Measurements from ENCODE around the gene ERC2.
"Not testable (repeated sequence)": the region's sequence is repeated elsewhere in the genome, so short reads cannot be mapped to it uniquely, and the experiment has no call there.

Gene ERC2

GRCh38 chr3:55880357-55880756 is 587.9 kb downstream of the ERC2 start:
- DNase-seq (ENCODE audit: low read depth): no peak

DNA sequence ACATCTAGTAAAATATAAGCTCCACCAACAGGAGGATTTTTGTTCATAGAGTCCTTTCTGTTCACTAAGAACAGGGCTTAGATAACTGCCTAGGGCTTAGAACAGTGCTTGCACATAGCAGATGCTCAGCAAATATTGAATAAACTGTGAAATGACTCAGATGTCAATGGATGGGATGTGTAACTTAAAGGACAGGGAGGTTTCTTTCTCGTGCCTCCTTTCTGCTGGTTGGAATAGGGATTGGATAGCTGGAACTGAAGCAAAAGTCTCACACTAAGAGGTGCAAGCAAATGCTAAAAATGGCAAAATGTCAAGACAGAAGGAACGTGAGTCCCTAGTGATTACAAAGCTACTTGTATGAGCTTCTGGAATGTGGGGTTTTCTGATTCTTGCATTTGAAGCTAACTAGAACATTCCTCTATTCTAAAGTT is 588.4 kb downstream of the ERC2 start:
- DNase-seq (ENCODE audit: low read depth): no peak

DNA sequence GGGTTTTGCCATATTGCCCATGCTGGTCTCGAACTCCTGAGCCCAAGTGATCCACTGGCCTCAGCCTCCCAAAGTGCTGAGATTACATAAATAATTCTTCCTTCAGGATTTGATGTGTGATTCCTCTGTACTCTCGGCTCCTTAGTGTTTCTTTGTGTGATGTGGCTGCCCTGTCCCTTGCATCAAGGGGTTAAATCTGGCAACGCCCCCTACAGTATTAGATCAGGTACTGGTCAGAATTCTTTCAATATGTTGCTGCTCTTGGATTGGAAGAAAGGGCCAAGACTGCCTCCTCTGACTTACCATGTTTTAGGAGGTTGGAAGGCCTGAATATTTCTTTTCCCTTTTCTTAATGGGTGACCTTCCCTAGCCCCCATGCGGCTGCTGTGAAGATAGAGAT is 590.6 kb downstream of the ERC2 start:
- no peak for DNase-seq (ENCODE audit: low read depth)

DNA sequence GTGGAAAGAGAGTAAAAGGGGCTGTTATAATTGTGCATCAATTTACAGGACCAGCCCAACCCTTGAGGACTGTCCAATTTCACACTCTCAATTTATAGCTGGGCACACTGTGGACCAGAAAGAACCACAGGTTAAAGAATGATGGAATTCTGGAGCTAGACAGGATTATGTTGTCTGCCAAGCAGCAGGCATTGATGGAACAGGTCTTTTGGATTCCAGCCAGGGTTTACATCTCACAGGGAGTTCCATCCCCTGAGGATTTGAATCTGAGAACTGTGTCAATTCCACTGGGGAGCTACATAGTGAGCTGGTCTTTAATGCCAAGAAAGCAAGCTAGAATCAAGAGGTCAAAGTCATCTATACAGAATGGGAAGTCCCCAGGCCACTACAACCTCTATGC is 591.7 kb downstream of the ERC2 start:
- DNase-seq (ENCODE audit: low read depth): no peak

GRCh38 chr3:55875113-55875512 is 593.2 kb downstream of the ERC2 start:
- DNase-seq (ENCODE audit: low read depth): no peak

GRCh38 chr3:55873523-55874254 is 594.6 kb downstream of the ERC2 start:
- no peak for DNase-seq (ENCODE audit: low read depth)

DNA sequence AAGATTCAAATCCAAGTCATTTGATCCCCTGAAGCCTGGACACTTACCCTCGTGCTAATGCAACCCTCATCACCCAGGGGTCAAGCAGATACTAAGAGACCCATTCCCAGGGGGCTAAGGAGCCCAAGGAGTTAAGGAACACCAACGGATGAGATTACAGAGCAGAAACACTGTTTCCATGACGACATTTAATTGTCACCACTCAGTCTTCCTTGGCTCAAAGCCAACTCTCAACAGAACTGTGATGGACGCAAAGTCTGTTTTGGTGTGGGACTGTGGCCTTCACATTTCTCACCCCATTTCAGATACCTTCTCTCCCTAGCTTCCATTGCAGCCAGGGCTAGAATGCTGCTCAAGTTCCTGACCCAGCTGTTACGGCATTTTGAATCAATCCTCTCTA is 597.7 kb downstream of the ERC2 start:
- no peak for DNase-seq (ENCODE audit: low read depth)

GRCh38 chr3:55868347-55868746 is 599.9 kb downstream of the ERC2 start:
- DNase-seq (ENCODE audit: low read depth): no peak

DNA sequence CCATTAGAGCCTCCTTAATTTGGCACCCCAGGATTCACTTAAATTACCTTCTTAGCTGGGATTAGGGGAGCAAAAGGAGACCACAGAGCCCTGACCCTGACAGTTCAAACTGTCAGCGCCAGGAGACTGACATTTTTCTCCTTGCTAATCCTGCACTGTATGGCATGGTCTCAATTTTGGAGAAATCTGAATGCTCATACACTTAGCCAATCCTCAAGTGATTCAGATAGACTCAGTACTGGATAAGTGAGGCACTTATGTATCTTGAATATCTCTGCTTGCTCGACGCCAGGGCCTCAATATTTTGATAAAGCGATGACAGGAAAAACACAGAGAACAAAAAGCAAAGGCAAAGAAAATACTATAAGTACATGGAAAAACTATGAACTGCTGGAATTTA is 605.2 kb downstream of the ERC2 start:
- DNase-seq (ENCODE audit: low read depth): no peak

- no peak for DNase-seq (ENCODE audit: low read depth)
Measured at GRCh38 chr3:55860049-55860721, 608.1 kb downstream of the ERC2 start.

DNA sequence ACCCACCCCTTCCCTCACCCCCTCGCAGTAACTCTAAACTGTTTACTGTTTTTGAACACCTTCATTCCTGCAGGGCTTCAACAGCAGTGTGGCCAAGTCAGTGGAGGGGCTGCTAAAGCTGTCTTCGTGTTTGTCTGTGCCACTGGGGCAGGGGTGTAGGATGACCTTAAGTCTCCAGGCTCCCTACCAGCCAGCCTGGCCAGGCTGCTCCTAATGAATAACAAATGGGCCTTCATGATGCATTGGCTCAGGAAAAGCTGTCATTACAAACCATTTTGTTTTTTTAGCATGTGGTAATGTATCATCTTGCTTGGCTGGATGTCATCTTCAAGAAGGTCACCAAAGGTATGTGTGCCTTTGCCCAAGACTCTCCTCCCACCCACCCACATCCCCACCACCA is 609.0 kb downstream of the ERC2 start:
- no peak for DNase-seq (ENCODE audit: low read depth)

DNA sequence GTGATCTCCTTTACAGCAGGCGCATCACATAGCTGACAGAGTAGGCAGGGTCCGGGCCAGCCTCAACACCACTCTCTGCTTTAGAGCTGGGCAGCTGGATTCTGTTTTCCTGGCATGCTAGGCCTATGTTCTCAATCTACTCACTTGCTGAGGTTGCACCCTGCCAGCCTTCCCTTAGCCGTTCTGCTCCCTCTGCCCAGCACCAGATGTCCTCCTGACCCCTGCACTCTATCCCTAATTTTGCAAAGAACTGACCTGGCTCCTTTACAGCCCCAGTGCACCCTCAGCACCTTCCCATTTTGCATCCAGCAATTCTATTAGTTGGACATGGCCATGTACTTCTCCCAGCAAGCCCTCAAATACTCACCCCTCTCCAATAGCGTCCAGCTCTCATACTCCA is 609.5 kb downstream of the ERC2 start:
- DNase-seq (ENCODE audit: low read depth): no peak

- no peak for DNase-seq (ENCODE audit: low read depth)
Measured at GRCh38 chr3:55858302-55858701, 610.0 kb downstream of the ERC2 start.

GRCh38 chr3:55857633-55858032 is 610.6 kb downstream of the ERC2 start:
- no peak for DNase-seq (ENCODE audit: low read depth)

GRCh38 chr3:55855311-55855710 is 613.0 kb downstream of the ERC2 start:
- no peak for DNase-seq (ENCODE audit: low read depth)

DNA sequence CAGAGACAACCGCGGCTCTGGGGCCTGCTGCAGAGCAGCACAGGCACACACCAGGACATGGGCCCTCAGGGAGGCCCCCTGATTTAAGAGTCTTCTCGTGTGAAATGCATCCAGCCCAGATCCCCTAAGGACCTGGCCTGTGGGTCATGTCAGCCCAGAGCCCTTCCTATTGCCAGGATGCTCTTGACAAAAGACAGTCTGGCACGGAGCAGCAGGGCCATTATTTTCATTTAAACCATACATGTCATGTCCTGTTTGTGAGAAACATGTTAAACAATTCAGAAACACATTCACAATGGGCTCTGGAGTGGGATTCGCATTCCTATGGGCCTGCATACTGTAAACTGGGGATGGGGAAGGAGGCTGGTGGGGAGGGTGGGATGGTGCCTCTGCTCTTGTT is 613.8 kb downstream of the ERC2 start:
- DNase-seq (ENCODE audit: low read depth): no peak

GRCh38 chr3:55852326-55852725 is 615.9 kb downstream of the ERC2 start:
- DNase-seq (ENCODE audit: low read depth): no peak

DNA sequence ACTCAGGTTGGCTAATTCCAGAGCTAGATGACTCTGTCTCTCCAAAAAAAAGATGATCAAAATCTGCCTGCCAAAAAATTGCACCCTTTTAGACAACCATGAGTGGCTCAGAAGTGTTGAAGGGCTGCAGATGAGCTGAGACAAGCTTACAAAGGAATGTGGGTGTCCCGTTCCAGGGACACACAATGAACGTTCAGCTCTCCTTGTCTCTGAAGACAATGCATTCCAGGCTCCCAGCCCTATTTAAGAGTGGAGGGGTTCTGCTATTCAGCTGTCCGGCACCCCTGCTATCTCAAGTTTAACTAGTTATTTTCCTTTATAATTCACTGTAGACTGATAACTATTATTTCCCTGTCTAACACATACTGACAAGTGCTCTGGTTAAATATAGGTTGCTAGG is 626.1 kb downstream of the ERC2 start:
- DNase-seq (ENCODE audit: low read depth): no peak

DNA sequence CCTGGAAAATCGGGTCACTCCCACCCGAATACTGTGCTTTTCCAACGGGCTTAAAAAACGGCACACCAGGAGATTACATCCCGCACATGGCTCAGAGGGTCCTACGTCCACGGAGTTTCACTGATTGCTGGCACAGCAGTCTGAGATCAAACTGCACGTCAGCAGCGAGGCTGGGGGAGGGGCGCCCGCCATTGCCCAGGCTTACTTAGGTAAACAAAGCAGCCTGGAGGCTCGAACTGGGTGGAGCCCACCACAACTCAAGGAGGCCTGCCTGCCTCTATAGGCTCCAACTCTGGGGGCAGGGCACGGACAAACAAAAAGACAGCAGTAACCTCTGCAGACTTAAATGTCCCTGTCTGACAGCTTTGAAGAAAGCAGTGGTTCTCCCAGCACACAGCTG is 636.4 kb downstream of the ERC2 start:
- not testable (repeated sequence) for DNase-seq (ENCODE audit: low read depth)

DNA sequence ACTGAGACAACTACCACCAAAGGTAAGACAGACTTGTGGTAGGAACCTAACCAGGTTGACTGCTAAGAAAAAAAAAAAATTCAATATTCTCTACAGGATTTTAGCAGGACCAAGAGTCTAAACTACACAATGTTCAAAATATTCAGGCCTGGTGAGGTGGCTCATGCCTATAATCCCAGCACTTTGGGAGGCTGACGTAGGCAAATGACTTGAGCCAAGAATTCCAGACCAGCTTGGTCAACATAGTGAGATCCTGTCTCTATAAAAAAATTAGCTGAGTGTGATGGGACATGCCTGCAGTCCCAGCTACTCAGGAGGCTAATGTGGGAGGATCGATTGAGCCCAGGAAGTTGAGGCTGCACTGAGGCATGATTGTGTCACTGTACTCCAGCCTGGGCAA is 639.6 kb downstream of the ERC2 start:
- DNase-seq (ENCODE audit: low read depth): no peak

DNA sequence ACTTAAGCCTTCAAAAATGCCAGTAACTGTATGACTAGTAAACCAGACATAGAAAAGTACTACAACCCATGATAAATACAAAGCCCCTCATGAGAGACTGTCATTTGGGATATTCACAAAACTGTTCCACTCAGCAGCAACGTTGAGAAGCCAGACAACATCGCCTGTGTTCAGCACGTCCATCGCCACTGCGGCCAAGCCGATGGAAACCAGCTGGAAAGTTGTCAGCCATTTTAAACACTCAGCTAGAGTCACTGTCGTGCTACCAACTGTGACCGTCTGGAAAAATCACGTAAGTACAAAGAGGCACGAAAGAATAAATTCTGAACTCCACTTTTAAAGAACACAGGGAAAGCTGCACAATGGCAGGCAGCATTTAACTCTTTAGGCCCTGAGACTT is 640.5 kb downstream of the ERC2 start:
- no peak for DNase-seq (ENCODE audit: low read depth)

- no peak for DNase-seq (ENCODE audit: low read depth)
Measured at GRCh38 chr3:55826731-55827496, 641.4 kb downstream of the ERC2 start.

DNA sequence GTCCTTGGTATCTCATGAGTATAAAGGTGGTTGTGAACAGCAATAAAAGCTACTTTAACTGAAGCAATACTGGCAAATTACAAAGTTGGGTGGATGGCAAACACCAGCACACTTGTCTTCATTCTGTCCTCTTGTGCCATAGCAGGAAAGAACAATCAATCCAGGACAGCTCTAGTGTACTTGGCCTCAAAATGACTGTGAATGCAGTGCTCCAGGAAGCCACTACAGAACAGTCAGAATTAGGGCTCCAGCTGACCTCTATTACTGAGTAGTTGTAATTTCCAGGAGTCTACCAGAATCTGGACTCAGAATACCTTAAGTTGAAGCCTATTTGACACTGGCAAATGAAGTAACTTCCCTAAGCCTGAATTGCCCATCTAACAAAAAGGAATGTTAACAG is 642.2 kb downstream of the ERC2 start:
- DNase-seq (ENCODE audit: low read depth): no peak

Measured in activated T-cell treated with anti-CD3 and anti-CD28 coated beads for 24 hours (primary cell).